Uterus (tissue), 2 donors: ENCODE data around the gene TMEM263.

Experiments
- CTCF ChIP-seq, 4 experiments: fragments of 200-600 bp in 2 of 4; fragments of 450-650 bp in 2 of 4; sonication (generic) in 2 of 4; IDR thresholded peaks; one replicate each; pipeline ENCODE4 v1.5.1; 2016 to 2019; ENCODE audit warnings: antibody characterized with exemption in 4 of 4, mild to moderate bottlenecking in 2 of 4, moderate library complexity in 1 of 4
- POLR2A ChIP-seq, 2 donors: fragments of 450-650 bp; IDR thresholded peaks; one replicate each; pipeline ENCODE4 v1.6.1; 2016; ENCODE audit warnings: antibody characterized with exemption in 2 of 2, mild to moderate bottlenecking in 1 of 2, moderate library complexity in 1 of 2

- TF ChIP-seq POLR2A (IDR thresholded peaks at IDR 0.05) (no peak), CTCF (IDR thresholded peaks at IDR 0.05) (no peak)
Observed at GRCh38 chr12:106973545-106973944, 17.8 kb downstream of the TMEM263 start.
